Smooth muscle cell of trachea (primary cell): ENCODE results near the gene INSIG2. TPM values are rescaled to one million over a fixed set of nuclear protein-coding genes. Genes with fewer than 3 reads are reported as not detected.

ENCODE experiments used
- total RNA-seq: library from RNA; depleted of rRNA; stranded (reverse); fragments of >200 nt; gene quantifications from 2 replicates; pipeline ENCODE4 v1.2.1, GENCODE V29; 2014

The INSIG2 gene
- 6.1 and 11.6 TPM in 2 replicates for total RNA-seq

DNA sequence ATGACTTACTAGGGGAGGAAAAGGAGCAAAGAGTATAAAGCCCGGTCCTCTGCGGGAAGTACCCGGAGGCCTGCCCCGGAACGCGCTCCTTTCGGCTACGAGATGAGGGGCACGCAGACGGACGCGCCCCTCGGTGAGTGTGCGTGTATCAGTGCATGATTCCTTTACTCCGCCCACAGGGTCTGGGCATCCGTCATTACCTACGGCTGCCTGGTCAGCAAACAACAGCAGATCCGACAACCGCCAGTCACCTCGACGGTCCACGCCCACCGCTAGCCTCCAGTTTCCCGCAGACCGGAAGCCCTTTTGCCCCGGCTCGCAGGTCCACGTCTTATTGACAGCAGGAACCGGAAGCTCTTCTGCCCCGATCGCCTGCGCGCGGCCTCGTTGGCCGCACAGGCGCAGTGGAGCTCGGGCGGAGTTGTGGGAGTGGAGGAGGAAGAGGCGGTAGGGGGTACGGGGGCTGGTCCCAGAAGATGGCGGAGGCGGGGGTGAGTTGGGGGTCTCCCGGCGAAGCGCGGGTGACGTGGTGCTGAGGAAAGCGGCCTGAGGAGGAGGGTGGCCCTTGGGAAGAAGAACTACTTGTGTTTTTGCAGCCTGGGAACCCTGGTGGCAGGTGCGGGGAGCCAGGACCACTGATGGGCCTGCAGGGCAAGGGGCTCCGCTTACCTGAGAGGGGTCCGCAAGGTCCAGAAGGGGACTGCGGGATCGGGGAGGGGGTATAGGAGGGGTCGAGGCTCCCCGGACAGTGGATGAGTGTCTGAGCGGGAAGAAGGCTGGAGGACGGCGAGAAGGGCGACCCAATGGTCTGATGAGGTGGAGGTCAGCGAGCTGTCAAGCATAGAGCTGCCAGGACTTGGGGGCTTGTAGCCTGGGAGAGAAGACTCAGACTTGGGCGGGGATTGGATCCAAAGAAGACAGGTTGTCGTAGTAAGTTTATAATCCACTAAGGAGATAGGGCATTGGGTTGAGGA is at the start of gene INSIG2:
Gene INSIG2 (plus strand): TSS at position 421 of the 974 bp plus-strand sequence. CDS start 8,086 bp downstream, outside the sequence.

Other genes starting within 250 kb of the INSIG2 start
- 27.1 and 31.4 TPM in 2 replicates for gene CCDC93, start 74.4 kb upstream of the INSIG2 start, total RNA-seq